PFSK-1 (cell line): ENCODE results near the gene ABHD17A.

Experiments
- FOXP2 ChIP-seq: optimal IDR thresholded peaks from 2 replicates; pipeline ENCODE3; 2011; ENCODE audit warnings: borderline replicate concordance, control low read depth, inconsistent platforms; ENCODE audit not compliant: insufficient read depth; ENCODE audit errors: extremely low read length, extremely low read depth
- POLR2AphosphoS5 ChIP-seq: IDR thresholded peaks from 2 replicates; pipeline ENCODE4 v1.6.1; 2012; ENCODE audit warnings: low read depth, mild to moderate bottlenecking, control low read depth, low read length, moderate library complexity
- REST ChIP-seq, 2 experiments: IDR thresholded peaks; 2 replicates each; pipeline versions ENCODE4 v1.6.1 to v1.8.0; 2011 to 2012; ENCODE audit warnings: low read depth in 2 of 2, low read length in 2 of 2, control low read depth in 1 of 2, inconsistent platforms in 1 of 2, mild to moderate bottlenecking in 1 of 2, moderate library complexity in 1 of 2; ENCODE audit not compliant: insufficient read depth in 1 of 2
- SIN3A ChIP-seq: IDR thresholded peaks from 2 replicates; pipeline ENCODE4 v1.6.1; 2012; ENCODE audit warnings: mild to moderate bottlenecking, low read length, moderate library complexity, borderline replicate concordance; ENCODE audit not compliant: insufficient read depth
- TAF1 ChIP-seq: IDR thresholded peaks from 2 replicates; pipeline ENCODE4 v1.6.1; 2012; ENCODE audit warnings: low read length, control low read depth, borderline replicate concordance; ENCODE audit not compliant: insufficient read depth

The ABHD17A gene

GRCh38 chr19:1908364-1908678 is 23.0 kb upstream of the ABHD17A start:
- TF ChIP-seq FOXP2, result no peak
- TF ChIP-seq SIN3A, result no peak
- TF ChIP-seq POLR2AphosphoS5, result no peak
- no peak for TF ChIP-seq REST (IDR thresholded peaks at IDR 0.05; ENCODE audit: insufficient read depth in 1 of 2, low read depth in 2 of 2, low read length in 2 of 2)
- TF ChIP-seq TAF1, result no peak

GRCh38 chr19:1907563-1908363 is 22.5 kb upstream of the ABHD17A start:
- TF ChIP-seq TAF1 (no peak), REST (IDR thresholded peaks at IDR 0.05; ENCODE audit: insufficient read depth in 1 of 2, low read depth in 2 of 2, low read length in 2 of 2) (no peak)

- no peak for TF ChIP-seq TAF1
- no peak for TF ChIP-seq REST (IDR thresholded peaks at IDR 0.05; ENCODE audit: insufficient read depth in 1 of 2, low read depth in 2 of 2, low read length in 2 of 2)
- no peak for TF ChIP-seq POLR2AphosphoS5
- no peak for TF ChIP-seq SIN3A
- TF ChIP-seq FOXP2, result no peak
These were observed 21.8 kb upstream of the ABHD17A start for GRCh38 chr19:1906985-1907562.

GRCh38 chr19:1905863-1906375 is 20.6 kb upstream of the ABHD17A start:
- TF ChIP-seq SIN3A (no peak), POLR2AphosphoS5 (no peak), REST (IDR thresholded peaks at IDR 0.05; ENCODE audit: insufficient read depth in 1 of 2, low read depth in 2 of 2, low read length in 2 of 2) (no peak), FOXP2 (no peak), TAF1 (no peak)

GRCh38 chr19:1905110-1905862 is 20.0 kb upstream of the ABHD17A start, which contains the start of the genes ADAT3 and SCAMP4:
Gene ADAT3, plus strand, starts transcription at chr19:1905399. Its CDS starts 6,649 bp downstream, at chr19:1912048.
Gene SCAMP4, plus strand, starts transcription at chr19:1905399. Its CDS starts 9,621 bp downstream, at chr19:1915020.
- TF ChIP-seq POLR2AphosphoS5 (peak; percentile 81), REST (IDR thresholded peaks at IDR 0.05; ENCODE audit: insufficient read depth in 1 of 2, low read depth in 2 of 2, low read length in 2 of 2) (no peak), TAF1 (no peak; the same call in 1 of the 2 replicates), SIN3A (0 out of 2 replicates have a peak, but pooled peaks have one; percentile 51), FOXP2 (peak; percentile 85)
